ENCODE results near the gene MAGI3. TPM values are rescaled to one million over a fixed set of nuclear protein-coding genes. Genes with fewer than 3 reads are reported as not detected.

The MAGI3 gene
- total RNA-seq, 2 experiments from 2014 or later = 4.7 to 7.8 TPM

GRCh38 chr1:113672491-113672890 lies 282.2 kb downstream of the MAGI3 start:
- CTCF ChIA-PET (ENCODE audit: unreplicated experiment) = no interaction called here
- no peak for DNase-seq (ENCODE audit: low spot score)
- Histone ChIP-seq H3K9me3 (ENCODE audit: low read length) (no peaks in the 10 kb centered on the region), H3K36me3 (ENCODE audit: insufficient read depth, low read length) (no peaks in the 10 kb centered on the region), H4K20me1 (ENCODE audit: insufficient read depth, low read length) (no peaks in the 10 kb centered on the region), H3K9me2 (ENCODE audit: insufficient read depth, low read length) (no peaks in the 10 kb centered on the region), H3K79me2 (ENCODE audit: insufficient read depth, low read depth, low read length) (no peaks in the 10 kb centered on the region), H3K4me1 (ENCODE audit: insufficient read depth, low read length, poor library complexity, severe bottlenecking) (no peaks in the 10 kb centered on the region), H3K4me3 (ENCODE audit: low read depth, low read length, poor library complexity, severe bottlenecking) (no peak overlapping the region), H2AFZ (ENCODE audit: low read length) (no peak overlapping the region), H3K4me2 (ENCODE audit: low read length) (no peak overlapping the region), H3K27ac (ENCODE audit: low read depth, low read length, poor library complexity, severe bottlenecking) (no peak overlapping the region)
- TF ChIP-seq EZH2phosphoT487 (IDR thresholded peaks at IDR 0.05; ENCODE audit: borderline replicate concordance, low read depth, low read length) (no peak), CTCF (conservative IDR thresholded peaks at IDR 0.05; ENCODE audit: low read length) (no peak)
- no TSS peak for BruUV-seq (replicated peaks)
- intact Hi-C loops (cut with micrococcal nuclease; ENCODE audit: unreplicated experiment) = loop anchor here (10.0 kb wide), 2 partner anchors 788 to 868 kb away; no protein-coding TSS in a partner anchor
- POLR2A ChIA-PET = no interaction called here

GRCh38 chr1:113674591-113674990 lies 284.3 kb downstream of the MAGI3 start:
- CTCF ChIA-PET (ENCODE audit: unreplicated experiment) = no interaction called here

More at GRCh38 chr1:113674591-113674990, 284.3 kb downstream of the MAGI3 start:
- H3K4me1 ChIP-seq (ENCODE audit: insufficient read depth, low read length, poor library complexity, severe bottlenecking) = no peaks in the 10 kb centered on the region
- POLR2A ChIA-PET = interaction anchor here (0.6 to 1.4 kb wide), 4 partner anchors 17 to 874 kb away, joined by 3 to 5 read pairs (median 3); no protein-coding TSS in a partner anchor
- no peak for DNase-seq (ENCODE audit: low spot score)
- intact Hi-C loops (cut with micrococcal nuclease; ENCODE audit: unreplicated experiment) = loop anchor here (10.0 kb wide), 2 partner anchors 790 to 870 kb away; no protein-coding TSS in a partner anchor
- no peak overlapping the region for H3K27ac ChIP-seq (ENCODE audit: low read depth, low read length, poor library complexity, severe bottlenecking)
- H3K4me2 ChIP-seq (ENCODE audit: low read length) = no peak overlapping the region
- no peak for TF ChIP-seq EZH2phosphoT487 (IDR thresholded peaks at IDR 0.05; ENCODE audit: borderline replicate concordance, low read depth, low read length)
- no peak for TF ChIP-seq CTCF (conservative IDR thresholded peaks at IDR 0.05; ENCODE audit: low read length)
- no peaks in the 10 kb centered on the region for H3K36me3 ChIP-seq (ENCODE audit: insufficient read depth, low read length)
- H4K20me1 ChIP-seq (ENCODE audit: insufficient read depth, low read length) = no peaks in the 10 kb centered on the region
- H3K9me2 ChIP-seq (ENCODE audit: insufficient read depth, low read length) = no peaks in the 10 kb centered on the region
- H3K9me3 ChIP-seq (ENCODE audit: low read length) = no peaks in the 10 kb centered on the region
- no peak overlapping the region for H3K4me3 ChIP-seq (ENCODE audit: low read depth, low read length, poor library complexity, severe bottlenecking)
- H2AFZ ChIP-seq (ENCODE audit: low read length) = no peak overlapping the region
- H3K79me2 ChIP-seq (ENCODE audit: insufficient read depth, low read depth, low read length) = no peaks in the 10 kb centered on the region
- no TSS peak for BruUV-seq (replicated peaks)

Data from OCI-LY7 (cell line).